Natural killer cell (primary cell): Measurements from ENCODE around the gene TTC39C. TPM values are rescaled to one million over a fixed set of nuclear protein-coding genes. Genes with fewer than 3 reads are reported as not detected.

Experiments used
- ATAC-seq, 3 donors: fragments of 150-1000 bp in 2 of 3; fragments of 200-7000 bp in 1 of 3; cut with Tn5 transposase; 1 replicate in 1 of 3; 2 replicates in 2 of 3; pipeline ENCODE4 v1.10.0; 2021; ENCODE audit warnings: mild to moderate bottlenecking in 2 of 3, moderate library complexity in 2 of 3
- DNase-seq, 2 donors: peaks; one replicate each; pipeline versions ENCODE4 v3.0.0 to v3.0.0-alpha.2; 2013 to 2021; ENCODE audit warnings: mixed read lengths in 1 of 2
- H3K27ac ChIP-seq: one replicate; pipeline ENCODE4 v1.5.1; 2013; ENCODE audit warnings: mild to moderate bottlenecking, low read length
- H3K27me3 ChIP-seq: one replicate; pipeline ENCODE4 v1.6.1; 2013; ENCODE audit warnings: low read length; ENCODE audit not compliant: control insufficient read depth, insufficient read depth
- H3K36me3 ChIP-seq: one replicate; pipeline ENCODE4 v1.6.1; 2013; ENCODE audit warnings: low read length; ENCODE audit not compliant: control insufficient read depth, insufficient read depth
- H3K4me1 ChIP-seq: one replicate; pipeline ENCODE4 v1.6.1; 2013; ENCODE audit warnings: low read length; ENCODE audit not compliant: control insufficient read depth, insufficient read depth
- H3K4me3 ChIP-seq: one replicate; pipeline ENCODE4 v1.5.1; 2013; ENCODE audit warnings: low read length
- H3K9me3 ChIP-seq: one replicate; pipeline ENCODE4 v1.6.1; 2013; ENCODE audit warnings: low read length; ENCODE audit not compliant: control insufficient read depth, insufficient read depth
- H3K27ac Mint-ChIP-seq, 2 donors: one replicate each; pipeline ENCODE4 v1.8.0; 2022; ENCODE audit warnings: mild to moderate bottlenecking in 2 of 2, mixed read lengths in 2 of 2, moderate library complexity in 1 of 2
- H3K27me3 Mint-ChIP-seq, 2 donors: one replicate each; pipeline ENCODE4 v1.8.0; 2022; ENCODE audit warnings: low read depth in 2 of 2, mixed read lengths in 2 of 2
- H3K36me3 Mint-ChIP-seq: one replicate; pipeline ENCODE4 v1.8.0; 2022; ENCODE audit warnings: mixed read lengths
- H3K4me1 Mint-ChIP-seq, 2 donors: one replicate each; pipeline ENCODE4 v1.8.0; 2022; ENCODE audit warnings: mixed read lengths in 2 of 2
- H3K4me3 Mint-ChIP-seq: one replicate; pipeline ENCODE4 v1.8.0; 2022; ENCODE audit warnings: mild to moderate bottlenecking, moderate library complexity, mixed read lengths
- H3K9me3 Mint-ChIP-seq, 2 donors: one replicate each; pipeline ENCODE4 v1.8.0; 2022; ENCODE audit warnings: mixed read lengths in 2 of 2
- WGBS: methylation state at CpG from one replicate; pipeline ENCODE4 v1.1.7; 2013; ENCODE audit warnings: missing lambda C conversion rate; ENCODE audit not compliant: insufficient coverage; 5-methylcytosine and 5-hydroxymethylcytosine counted together
- intact Hi-C: fragments of 100-400 bp; cut with micrococcal nuclease; formaldehyde crosslinking; loops from one replicate; pipeline ENCODE4 v1.14.2; 2022
- total RNA-seq, 4 donors: library from RNA; stranded (reverse); fragments of 120-200 nt in 1 of 4; gene quantifications; one replicate each; pipeline versions ENCODE4 v1.2.3 to v1.2.4, GENCODE V29; 2013 to 2022
- TF ChIP-seq, protein P1 (sequence below): fragments of 200-600 bp; IDR thresholded peaks from one replicate; pipeline ENCODE4 v1.8.0; 2022; ENCODE audit warnings: antibody characterized with exemption

Gene TTC39C
- total RNA-seq, 3 donors from 2014 or later (not counting 1 experiment from before 2014, with no cell fraction given): 39.0 to 61.5 (median 44.3) TPM

DNA sequence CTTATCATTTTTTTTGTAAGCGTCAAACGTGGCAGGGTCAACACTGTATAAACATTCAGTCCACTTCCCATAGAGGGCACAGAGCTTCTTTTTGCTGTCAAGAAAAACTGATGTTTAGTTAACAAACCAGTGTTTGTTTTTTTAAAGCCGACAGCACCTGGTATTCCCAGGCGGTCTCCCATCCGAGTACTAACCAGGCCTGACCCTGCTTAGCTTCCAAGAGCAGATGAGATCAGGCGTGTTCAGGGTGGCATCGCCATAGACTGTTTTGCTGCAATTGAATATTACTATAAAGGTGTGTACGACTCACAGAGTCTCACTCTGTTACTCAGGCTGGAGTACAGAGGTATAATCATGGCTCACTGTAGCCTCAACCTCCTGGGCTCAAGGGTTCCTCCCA, 155.8 kb downstream of the TTC39C start:
- no peaks in the 10 kb centered on the region for H3K27me3 ChIP-seq
- 91% methylated on average over 8 of the region's 8 CpGs for WGBS
- no peaks in the 10 kb centered on the region for H3K9me3 Mint-ChIP-seq
- H3K4me3 Mint-ChIP-seq: no peak overlapping the region
- H3K9me3 ChIP-seq: no peaks in the 10 kb centered on the region
- no peaks in the 10 kb centered on the region for H3K4me1 ChIP-seq
- intact Hi-C loops: no loop called here
- TF ChIP-seq, protein P1, sequence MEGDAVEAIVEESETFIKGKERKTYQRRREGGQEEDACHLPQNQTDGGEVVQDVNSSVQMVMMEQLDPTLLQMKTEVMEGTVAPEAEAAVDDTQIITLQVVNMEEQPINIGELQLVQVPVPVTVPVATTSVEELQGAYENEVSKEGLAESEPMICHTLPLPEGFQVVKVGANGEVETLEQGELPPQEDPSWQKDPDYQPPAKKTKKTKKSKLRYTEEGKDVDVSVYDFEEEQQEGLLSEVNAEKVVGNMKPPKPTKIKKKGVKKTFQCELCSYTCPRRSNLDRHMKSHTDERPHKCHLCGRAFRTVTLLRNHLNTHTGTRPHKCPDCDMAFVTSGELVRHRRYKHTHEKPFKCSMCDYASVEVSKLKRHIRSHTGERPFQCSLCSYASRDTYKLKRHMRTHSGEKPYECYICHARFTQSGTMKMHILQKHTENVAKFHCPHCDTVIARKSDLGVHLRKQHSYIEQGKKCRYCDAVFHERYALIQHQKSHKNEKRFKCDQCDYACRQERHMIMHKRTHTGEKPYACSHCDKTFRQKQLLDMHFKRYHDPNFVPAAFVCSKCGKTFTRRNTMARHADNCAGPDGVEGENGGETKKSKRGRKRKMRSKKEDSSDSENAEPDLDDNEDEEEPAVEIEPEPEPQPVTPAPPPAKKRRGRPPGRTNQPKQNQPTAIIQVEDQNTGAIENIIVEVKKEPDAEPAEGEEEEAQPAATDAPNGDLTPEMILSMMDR: no peak
- H3K27me3 Mint-ChIP-seq: peaks cover 0 to 7% of the 10 kb centered on the region in 2 donors
- no peaks in the 10 kb centered on the region for H3K4me1 Mint-ChIP-seq
- H3K27ac Mint-ChIP-seq: no peak overlapping the region
- H3K36me3 ChIP-seq: no peaks in the 10 kb centered on the region
- ATAC-seq: no peak
- no peaks in the 10 kb centered on the region for H3K36me3 Mint-ChIP-seq
- no peak overlapping the region for H3K4me3 ChIP-seq
- no peak for DNase-seq
- no peak overlapping the region for H3K27ac ChIP-seq

GRCh38 chr18:24173997-24174396, 159.4 kb downstream of the TTC39C start:
- no peak overlapping the region for H3K4me3 ChIP-seq
- ATAC-seq (no peak), DNase-seq (no peak)
- no peaks in the 10 kb centered on the region for H3K9me3 ChIP-seq
- H3K27ac Mint-ChIP-seq: no peak overlapping the region
- WGBS: 76% methylated on average over 3 of the region's 3 CpGs
- H3K27me3 ChIP-seq: no peaks in the 10 kb centered on the region
- H3K4me3 Mint-ChIP-seq: no peak overlapping the region
- H3K36me3 Mint-ChIP-seq: no peaks in the 10 kb centered on the region
- H3K9me3 Mint-ChIP-seq: no peaks in the 10 kb centered on the region
- H3K4me1 Mint-ChIP-seq: no peaks in the 10 kb centered on the region
- H3K36me3 ChIP-seq: no peaks in the 10 kb centered on the region
- no peaks in the 10 kb centered on the region for H3K4me1 ChIP-seq
- intact Hi-C loops: no loop called here
- H3K27me3 Mint-ChIP-seq: peaks cover 11 to 12% of the 10 kb centered on the region in 2 donors
- H3K27ac ChIP-seq: no peak overlapping the region
- TF ChIP-seq, protein P1: no peak

GRCh38 chr18:24176727-24177416, 162.3 kb downstream of the TTC39C start:
- ATAC-seq (peak in 1 of 3 donors; percentile 33), DNase-seq (peak in 1 of 2 donors; percentile 46)
- Mint-ChIP-seq H3K36me3 (no peaks in the 10 kb centered on the region), H3K27me3 (peaks cover 6 to 12% of the 10 kb centered on the region in 2 donors), H3K27ac (no peak overlapping the region), H3K4me3 (no peak overlapping the region), H3K4me1 (no peaks in the 10 kb centered on the region), H3K9me3 (no peaks in the 10 kb centered on the region)
- intact Hi-C loops: loop anchor here (5.0 kb wide), 1 partner anchor 315 kb away; no protein-coding TSS in a partner anchor
- H3K36me3 ChIP-seq: no peaks in the 10 kb centered on the region
- H3K4me3 ChIP-seq: no peak overlapping the region
- H3K4me1 ChIP-seq: no peaks in the 10 kb centered on the region
- H3K9me3 ChIP-seq: no peaks in the 10 kb centered on the region
- H3K27me3 ChIP-seq: no peaks in the 10 kb centered on the region
- H3K27ac ChIP-seq: peak overlapping the region; percentile 35
- 59% methylated on average over 5 of the region's 7 CpGs for WGBS
- TF ChIP-seq, protein P1: no peak
